HG03354 (cell line): ENCODE data around the gene UBE2U.

Experiments used
- ATAC-seq: cut with Tn5 transposase; IDR thresholded peaks from one replicate; pipeline ENCODE4 v1.9.1; 2021; ENCODE audit warnings: mild to moderate bottlenecking; ENCODE audit not compliant: unreplicated experiment, poor library complexity, severe bottlenecking

Gene UBE2U

DNA sequence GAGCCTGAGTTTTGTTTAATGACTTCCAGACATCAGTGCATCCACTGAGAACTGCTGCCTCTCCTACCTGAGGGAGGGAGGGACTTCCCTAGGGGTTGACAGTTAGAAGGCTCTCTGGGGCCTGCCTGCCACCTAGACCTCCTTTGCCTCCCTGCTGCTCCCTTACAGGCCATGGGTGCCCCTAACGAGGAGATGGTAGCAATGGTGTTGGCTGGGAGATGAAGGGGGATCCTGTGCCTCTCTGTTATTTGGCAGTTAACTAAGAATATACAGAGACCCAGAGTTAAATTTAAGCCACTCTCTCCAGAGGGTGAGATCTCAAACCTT lies 66.1 kb downstream of the UBE2U start:
- ATAC-seq: no peak

DNA sequence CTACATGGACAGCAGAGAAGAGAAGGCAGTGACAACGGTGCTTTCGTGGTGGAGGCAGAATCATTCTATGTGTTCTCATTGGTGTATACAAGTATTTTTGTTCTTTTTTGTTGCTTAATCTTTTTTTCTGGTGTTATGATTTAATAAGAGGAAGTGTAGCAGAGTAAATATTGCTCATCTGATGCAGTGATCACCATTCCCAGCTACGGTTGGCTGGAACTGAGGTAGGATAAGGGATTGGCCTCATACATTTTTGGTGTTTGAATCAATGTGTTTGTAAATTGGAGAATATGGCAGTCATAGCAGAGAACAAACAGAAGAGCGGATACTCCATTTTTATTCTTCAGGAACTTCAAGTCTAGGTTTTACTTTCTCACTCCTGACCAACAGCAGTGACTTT lies 76.6 kb downstream of the UBE2U start:
- no peak for ATAC-seq

DNA sequence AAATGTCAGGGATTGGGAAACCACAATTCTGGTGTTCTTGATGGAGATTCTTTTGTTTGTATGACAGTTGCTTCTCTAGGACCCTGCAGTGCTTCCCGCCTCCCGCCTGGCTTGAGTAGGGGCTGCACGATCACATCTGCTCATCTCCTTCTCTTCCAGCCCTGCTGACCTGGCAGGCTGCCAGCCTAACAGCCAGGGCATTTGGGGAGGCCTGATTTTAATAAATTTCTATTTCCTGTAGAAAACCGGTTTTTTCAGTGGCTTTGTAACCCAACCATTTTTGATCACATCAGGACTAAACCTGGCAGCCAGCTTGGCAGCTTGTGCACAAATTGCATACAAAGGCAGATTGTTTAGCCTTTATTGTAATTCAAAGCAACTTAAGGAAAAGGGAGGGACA lies 78.9 kb downstream of the UBE2U start:
- no peak for ATAC-seq

GRCh38 chr1:64287071-64287470 lies 83.6 kb downstream of the UBE2U start:
- no peak for ATAC-seq

GRCh38 chr1:64290420-64290819 lies 87.0 kb downstream of the UBE2U start:
- ATAC-seq: no peak

DNA sequence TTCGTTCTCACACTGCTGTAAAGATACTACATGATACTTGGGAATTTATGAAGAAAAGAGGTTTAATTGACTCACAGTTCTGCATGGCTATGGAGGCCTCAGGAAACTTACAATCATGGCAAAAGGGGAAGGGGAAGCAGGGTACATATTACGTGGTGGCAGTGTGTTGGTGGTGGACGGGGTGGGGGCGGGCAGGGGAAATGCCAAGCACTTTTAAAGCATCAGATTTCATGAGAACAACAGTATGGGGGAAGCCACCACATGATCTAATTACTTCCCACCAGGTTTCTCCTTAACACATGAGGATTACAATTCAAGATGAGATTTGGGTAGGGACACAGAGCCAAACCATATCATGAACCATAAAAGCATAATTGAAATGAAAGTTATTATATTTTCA lies 88.5 kb downstream of the UBE2U start:
- ATAC-seq: no peak

GRCh38 chr1:64292399-64292798 lies 89.0 kb downstream of the UBE2U start:
- no peak for ATAC-seq

- no peak for ATAC-seq
Measured at GRCh38 chr1:64293820-64294219, 90.4 kb downstream of the UBE2U start.

- ATAC-seq: no peak
Measured at GRCh38 chr1:64295136-64295535, 91.7 kb downstream of the UBE2U start.

- no peak for ATAC-seq
Measured at GRCh38 chr1:64295561-64295960, 92.1 kb downstream of the UBE2U start.

- ATAC-seq: no peak
Measured at GRCh38 chr1:64296459-64296858, 93.0 kb downstream of the UBE2U start.

DNA sequence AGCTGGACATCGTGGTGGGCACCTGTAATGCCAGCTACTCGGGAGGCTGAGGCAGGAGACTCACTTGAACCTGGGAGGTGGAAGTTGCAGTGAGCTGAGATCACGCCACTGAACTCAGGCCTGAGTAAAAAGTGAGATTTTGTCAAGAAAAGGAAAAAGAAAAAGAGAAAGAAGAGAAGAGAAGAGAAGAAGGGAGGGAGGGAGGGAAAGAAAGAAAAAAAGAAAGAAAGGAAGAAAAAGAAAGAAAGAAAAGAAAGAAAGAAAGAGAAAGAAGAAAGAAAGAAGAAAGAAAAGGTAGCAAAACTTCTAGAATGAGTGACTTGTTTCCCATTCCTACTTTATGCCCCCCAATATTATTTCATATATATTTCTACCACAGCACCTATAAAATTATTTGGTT lies 98.8 kb downstream of the UBE2U start:
- ATAC-seq: no peak

DNA sequence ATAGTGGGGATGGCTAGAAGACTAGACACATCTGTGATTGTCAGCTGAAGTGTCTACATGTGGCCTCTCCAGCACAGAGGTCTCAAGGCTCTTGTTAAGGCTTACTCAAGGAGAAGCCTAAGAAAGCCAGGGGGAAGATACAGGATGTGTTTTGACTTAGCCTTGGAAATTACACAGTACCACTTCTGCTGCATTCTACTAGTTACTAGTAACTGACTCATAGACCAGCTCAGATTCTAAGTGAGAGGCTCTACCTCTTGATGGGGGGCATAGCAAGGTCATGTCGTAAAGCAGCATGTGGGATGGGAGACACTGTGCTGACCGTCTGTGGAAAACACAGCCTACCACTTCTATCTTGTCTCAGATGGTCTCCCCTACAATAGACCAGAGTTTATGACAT lies 99.5 kb downstream of the UBE2U start:
- no peak for ATAC-seq

GRCh38 chr1:64304823-64305222 lies 101.4 kb downstream of the UBE2U start:
- ATAC-seq: no peak

GRCh38 chr1:64308866-64309265 lies 105.4 kb downstream of the UBE2U start:
- ATAC-seq: no peak

DNA sequence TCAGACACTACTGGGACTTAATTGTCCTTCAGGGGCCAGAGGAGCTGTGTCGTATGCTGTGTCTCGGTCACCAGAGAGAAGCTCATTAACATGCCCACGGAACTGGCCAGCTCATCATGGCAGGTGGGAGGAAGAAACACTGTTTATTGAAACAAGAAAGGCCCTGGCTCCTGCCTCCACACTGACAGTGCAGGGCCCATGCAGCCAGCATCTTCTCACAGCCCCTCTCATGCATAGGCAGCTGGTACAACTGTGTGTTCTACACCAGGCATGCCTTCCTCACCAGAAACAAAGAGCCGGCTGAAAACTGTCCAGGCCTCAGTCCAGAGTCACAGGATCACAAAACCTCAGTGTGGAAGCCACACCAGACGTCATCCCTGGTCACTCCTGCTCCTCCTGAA lies 106.0 kb downstream of the UBE2U start:
- ATAC-seq: no peak

DNA sequence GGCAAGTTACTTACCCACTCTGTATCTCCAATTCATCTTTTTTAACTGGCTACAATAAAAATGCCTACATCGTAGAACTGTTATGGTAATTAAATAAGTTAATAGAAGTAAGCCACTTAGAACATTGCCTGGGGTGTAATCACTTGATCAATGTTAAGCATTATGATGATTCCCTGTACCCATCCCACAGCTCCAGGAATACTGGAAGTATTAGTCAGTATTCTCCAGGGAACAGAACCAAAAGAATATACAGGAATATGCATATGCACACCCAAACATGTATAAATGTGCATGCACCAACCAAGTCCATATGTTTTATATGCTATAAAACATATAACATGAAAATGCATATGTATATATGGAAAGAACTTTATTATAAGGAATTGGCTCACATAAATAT lies 107.3 kb downstream of the UBE2U start:
- ATAC-seq: no peak

DNA sequence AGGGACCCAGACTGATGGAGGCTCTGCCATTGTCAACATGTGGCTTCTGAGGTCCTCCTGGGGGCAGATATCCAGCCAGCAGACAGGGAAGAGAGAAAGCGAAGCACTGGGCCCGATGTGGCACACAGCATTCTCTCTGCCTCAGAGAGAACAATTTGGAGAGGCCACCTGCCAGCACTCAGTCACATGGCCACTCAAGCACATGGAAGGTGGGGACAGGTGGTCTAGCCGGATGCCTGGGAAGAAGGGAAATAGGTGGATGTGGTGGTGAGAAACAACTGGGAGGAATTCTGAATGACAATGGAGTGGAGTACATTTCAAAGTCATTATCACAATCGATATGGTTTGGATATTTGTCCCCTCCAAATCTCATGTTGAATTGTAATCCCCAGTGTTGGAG lies 109.0 kb downstream of the UBE2U start:
- no peak for ATAC-seq

DNA sequence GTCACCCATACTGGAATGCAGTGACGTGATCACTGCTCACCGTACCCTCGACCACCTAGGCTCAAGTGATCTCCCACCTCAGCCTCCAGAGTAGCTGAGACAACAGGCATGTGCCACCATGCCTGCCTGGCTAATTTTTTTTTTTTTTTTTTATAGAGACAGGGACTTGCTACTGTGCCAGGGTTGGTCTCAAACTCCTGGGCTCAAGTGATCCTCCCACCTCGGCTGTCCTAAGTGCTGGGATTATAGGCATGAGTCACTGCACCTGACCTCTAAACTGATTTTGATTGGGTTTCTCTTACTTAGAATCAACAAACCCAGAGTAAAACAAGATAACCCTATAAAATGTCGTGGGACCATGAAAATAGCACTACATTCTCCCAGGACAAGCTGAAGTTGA lies 112.0 kb downstream of the UBE2U start:
- no peak for ATAC-seq
